NCI-H1417 treated with DMSO at 0.1 percent for 48 hours (cell line): ENCODE data around the gene IQGAP2.
"Not testable (repeated sequence)": the region's sequence is repeated elsewhere in the genome, so short reads cannot be mapped to it uniquely, and the experiment has no call there.

Experiments
- DNase-seq: peaks from one replicate; lab custom pipeline; 2025; lab: John Stamatoyannopoulos, UW

The IQGAP2 gene

GRCh38 chr5:76402886-76403765, at the start of gene IQGAP2:
Gene IQGAP2, plus strand, starts transcription at chr5:76403285. Its CDS starts 261 bp downstream, at chr5:76403546.
- no peak for DNase-seq

GRCh38 chr5:76356887-76357286, 46.2 kb upstream of the IQGAP2 start:
- DNase-seq: no peak

GRCh38 chr5:76363352-76364225, 39.5 kb upstream of the IQGAP2 start:
- DNase-seq: no peak

- DNase-seq: no peak
These were observed 38.9 kb upstream of the IQGAP2 start for GRCh38 chr5:76364226-76364589.

- no peak for DNase-seq
These were observed 37.5 kb upstream of the IQGAP2 start for GRCh38 chr5:76365561-76365960.

- no peak for DNase-seq
These were observed 36.5 kb upstream of the IQGAP2 start for GRCh38 chr5:76366596-76366995.

- DNase-seq: no peak
These were observed 35.3 kb upstream of the IQGAP2 start for GRCh38 chr5:76367623-76368371.

GRCh38 chr5:76368941-76369340, 34.1 kb upstream of the IQGAP2 start:
- DNase-seq: no peak

- DNase-seq: not testable (repeated sequence)
These were observed 33.4 kb upstream of the IQGAP2 start for GRCh38 chr5:76369668-76370067.

- no peak for DNase-seq
These were observed 31.1 kb upstream of the IQGAP2 start for GRCh38 chr5:76371960-76372322.

GRCh38 chr5:76372323-76373054, 30.6 kb upstream of the IQGAP2 start:
- no peak for DNase-seq

- no peak for DNase-seq
These were observed 26.8 kb upstream of the IQGAP2 start for GRCh38 chr5:76376148-76376865.

GRCh38 chr5:76376866-76377230, 26.2 kb upstream of the IQGAP2 start:
- no peak for DNase-seq

GRCh38 chr5:76378355-76378754, 24.7 kb upstream of the IQGAP2 start:
- no peak for DNase-seq

- no peak for DNase-seq
These were observed 23.8 kb upstream of the IQGAP2 start for GRCh38 chr5:76379316-76379715.

- no peak for DNase-seq
These were observed 23.2 kb upstream of the IQGAP2 start for GRCh38 chr5:76379855-76380254.

- no peak for DNase-seq
These were observed 22.6 kb upstream of the IQGAP2 start for GRCh38 chr5:76380346-76381066.

GRCh38 chr5:76383126-76383832, 19.8 kb upstream of the IQGAP2 start:
- DNase-seq: no peak

- no peak for DNase-seq
These were observed 18.9 kb upstream of the IQGAP2 start for GRCh38 chr5:76384189-76384588.

GRCh38 chr5:76384705-76385104, 18.4 kb upstream of the IQGAP2 start:
- DNase-seq: no peak
